Measurements from ENCODE around the gene THSD4.

GRCh38 chr15:71753346-71753745, 638.1 kb downstream of the THSD4 start:
- no peak for TF ChIP-seq CTCF (IDR thresholded peaks at IDR 0.05; ENCODE audit: low read length)
- TF ChIP-seq EZH2 (optimal IDR thresholded peaks at IDR 0.05; ENCODE audit: low read depth, low read length): no peak
- no peak for TF ChIP-seq EZH2phosphoT487 (IDR thresholded peaks at IDR 0.05; ENCODE audit: low read length)

Data from MM.1S (cell line).